Nephron progenitor cell (in vitro differentiated cells): ENCODE data around the gene ALKAL2.
A peak's percentile ranks its signal among the peaks of the same experiment; 100 is the strongest.

ENCODE experiments used
- DNase-seq: peaks from one replicate; pipeline ENCODE4 v3.0.0; 2021
- H3K27ac Mint-ChIP-seq: 2 replicates; pipeline ENCODE4 v1.8.0; 2021; ENCODE audit warnings: mild to moderate bottlenecking, moderate library complexity, mixed read lengths
- H3K27me3 Mint-ChIP-seq: 2 replicates; pipeline ENCODE4 v1.8.0; 2021; ENCODE audit warnings: mild to moderate bottlenecking, low read depth, mixed read lengths; ENCODE audit not compliant: poor library complexity
- H3K36me3 Mint-ChIP-seq: 2 replicates; pipeline ENCODE4 v1.8.0; 2021; ENCODE audit warnings: low read depth, mixed read lengths
- H3K4me1 Mint-ChIP-seq: 2 replicates; pipeline ENCODE4 v1.8.0; 2021; ENCODE audit warnings: mixed read lengths
- H3K4me3 Mint-ChIP-seq: 2 replicates; pipeline ENCODE4 v1.8.0; 2021; ENCODE audit warnings: mild to moderate bottlenecking, moderate library complexity, mixed read lengths
- H3K9me3 Mint-ChIP-seq: 2 replicates; pipeline ENCODE4 v1.8.0; 2021; ENCODE audit warnings: mild to moderate bottlenecking, moderate library complexity, mixed read lengths
- CTCF ChIP-seq: fragments of 200-600 bp; sonication (generic); IDR thresholded peaks from 2 replicates; pipeline ENCODE4 v1.5.0; 2021; ENCODE audit warnings: antibody characterized with exemption

The ALKAL2 gene

GRCh38 chr2:233030-233429 is 54.9 kb downstream of the ALKAL2 start:
- H3K27ac Mint-ChIP-seq, result peak overlapping the region; percentile 79

GRCh38 chr2:231521-232185 is 56.2 kb downstream of the ALKAL2 start:
- H3K9me3 Mint-ChIP-seq, result no peaks in the 10 kb centered on the region
- no peaks in the 10 kb centered on the region for H3K27me3 Mint-ChIP-seq

More at GRCh38 chr2:233030-233429, 54.9 kb downstream of the ALKAL2 start:
- H3K9me3 Mint-ChIP-seq, result no peaks in the 10 kb centered on the region
- no peaks in the 10 kb centered on the region for H3K27me3 Mint-ChIP-seq
- peaks cover 2% of the 10 kb centered on the region for H3K4me1 Mint-ChIP-seq
- no peak for DNase-seq
- H3K4me3 Mint-ChIP-seq, result no peak overlapping the region
- TF ChIP-seq CTCF, result no peak
- peaks cover 23% of the 10 kb centered on the region for H3K36me3 Mint-ChIP-seq

More at GRCh38 chr2:231521-232185, 56.2 kb downstream of the ALKAL2 start:
- Mint-ChIP-seq H3K4me1 (no peaks in the 10 kb centered on the region), H3K27ac (peak overlapping the region; percentile 39), H3K36me3 (peaks cover 36% of the 10 kb centered on the region), H3K4me3 (no peak overlapping the region)
- TF ChIP-seq CTCF, result no peak
- DNase-seq, result no peak
